Measurements from ENCODE around the gene CCDC33.
"Not testable (repeated sequence)": the region's sequence is repeated elsewhere in the genome, so short reads cannot be mapped to it uniquely, and the experiment has no call there.

The CCDC33 gene

GRCh38 chr15:74334127-74334526, 98.0 kb downstream of the CCDC33 start:
- no peak for DNase-seq (ENCODE audit: low read depth)

GRCh38 chr15:74335396-74335795, 99.3 kb downstream of the CCDC33 start:
- DNase-seq (ENCODE audit: low read depth) = no peak

GRCh38 chr15:74336061-74337005, 100.2 kb downstream of the CCDC33 start:
- no peak for DNase-seq (ENCODE audit: low read depth)

- no peak for DNase-seq (ENCODE audit: low read depth)
Measured at GRCh38 chr15:74337146-74337545, 101.0 kb downstream of the CCDC33 start.

- no peak for DNase-seq (ENCODE audit: low read depth)
Measured at GRCh38 chr15:74337607-74338211, 101.6 kb downstream of the CCDC33 start.

GRCh38 chr15:74338676-74339075, 102.5 kb downstream of the CCDC33 start:
- DNase-seq (ENCODE audit: low read depth) = no peak

GRCh38 chr15:74339371-74339770, 103.2 kb downstream of the CCDC33 start:
- no peak for DNase-seq (ENCODE audit: low read depth)

- no peak for DNase-seq (ENCODE audit: low read depth)
Measured at GRCh38 chr15:74340150-74340549, 104.0 kb downstream of the CCDC33 start.

- no peak for DNase-seq (ENCODE audit: low read depth)
Measured at GRCh38 chr15:74343127-74343796, 107.1 kb downstream of the CCDC33 start.

- no peak for DNase-seq (ENCODE audit: low read depth)
Measured at GRCh38 chr15:74343797-74344127, 107.6 kb downstream of the CCDC33 start.

- DNase-seq (ENCODE audit: low read depth) = no peak
Measured at GRCh38 chr15:74345051-74345450, 108.9 kb downstream of the CCDC33 start.

- DNase-seq (ENCODE audit: low read depth) = no peak
Measured at GRCh38 chr15:74347757-74348250, 111.7 kb downstream of the CCDC33 start.

- no peak for DNase-seq (ENCODE audit: low read depth)
Measured at GRCh38 chr15:74349241-74349778, 113.2 kb downstream of the CCDC33 start.

GRCh38 chr15:74350295-74351275, 114.5 kb downstream of the CCDC33 start:
- no peak for DNase-seq (ENCODE audit: low read depth)

- DNase-seq (ENCODE audit: low read depth) = no peak
Measured at GRCh38 chr15:74351670-74352069, 115.5 kb downstream of the CCDC33 start.

GRCh38 chr15:74352393-74352910, 116.3 kb downstream of the CCDC33 start:
- DNase-seq (ENCODE audit: low read depth) = no peak

GRCh38 chr15:74353992-74354391, 117.9 kb downstream of the CCDC33 start:
- DNase-seq (ENCODE audit: low read depth) = not testable (repeated sequence)

GRCh38 chr15:74356050-74356449, 119.9 kb downstream of the CCDC33 start:
- not testable (repeated sequence) for DNase-seq (ENCODE audit: low read depth)

GRCh38 chr15:74357514-74357913, 121.4 kb downstream of the CCDC33 start:
- not testable (repeated sequence) for DNase-seq (ENCODE audit: low read depth)

GRCh38 chr15:74359376-74359775, 123.2 kb downstream of the CCDC33 start:
- DNase-seq (ENCODE audit: low read depth) = not testable (repeated sequence)

GRCh38 chr15:74360855-74361254, 124.7 kb downstream of the CCDC33 start:
- not testable (repeated sequence) for DNase-seq (ENCODE audit: low read depth)
